ENCODE measurements around the gene ERAP2. TPM values are rescaled to one million over a fixed set of nuclear protein-coding genes. Genes with fewer than 3 reads are reported as not detected.

Gene ERAP2
- 5.6 and 43.2 TPM in 2 replicates for total RNA-seq

GRCh38 chr5:96876292-96876850 is at the start of gene ERAP2:
Gene ERAP2 (plus strand): TSS chr5:96876500. CDS start chr5:96879686, 3,186 bp downstream.

DNA sequence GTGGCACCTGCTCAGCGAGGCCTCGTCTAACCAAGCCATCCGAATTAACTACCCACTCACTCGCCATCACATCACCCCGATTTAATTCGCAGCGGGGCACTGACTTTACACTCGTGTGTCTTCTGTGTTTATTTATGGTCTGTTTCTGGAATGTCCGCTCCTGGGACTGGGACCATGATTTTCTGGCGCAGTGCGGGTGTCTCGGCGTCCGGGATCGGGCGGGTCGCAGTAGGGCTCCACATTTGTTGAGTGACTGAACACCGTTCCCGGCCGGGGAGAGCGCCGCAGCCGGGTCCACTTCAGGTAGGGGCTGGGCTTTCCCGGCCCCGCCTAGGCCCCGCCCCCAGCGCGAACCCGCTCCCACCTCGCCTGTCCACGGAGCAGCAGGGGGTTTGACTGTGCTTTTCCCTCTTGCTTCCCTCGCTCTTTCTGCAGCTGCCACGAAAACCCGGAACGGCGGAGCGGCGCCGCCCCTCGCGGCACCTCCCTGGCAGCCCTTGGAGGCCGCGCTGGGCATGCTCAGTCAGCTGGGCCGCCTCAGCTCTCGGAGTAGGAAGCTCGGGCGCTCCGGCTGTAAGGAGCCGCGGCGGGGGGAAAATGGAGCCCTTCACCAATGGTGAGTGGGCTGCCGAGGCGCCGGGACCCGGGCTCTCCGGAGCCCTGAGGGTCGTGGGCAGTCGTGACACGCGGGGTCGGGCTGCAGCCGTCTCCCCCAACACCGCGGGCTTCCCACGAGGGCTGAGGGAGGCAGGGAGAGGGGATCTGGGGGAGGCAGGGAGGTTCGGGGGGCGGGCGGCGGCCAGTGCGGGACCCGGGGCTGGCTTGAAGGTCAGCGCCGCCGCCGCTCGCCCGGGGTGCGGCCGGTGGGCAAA is 59.5 kb downstream of the ERAP2 start, which contains the start of gene LNPEP:
LNPEP (plus strand) TSS at position 522 of the 872 bp plus-strand sequence; CDS start at position 598, 76 bp downstream.

Other genes starting within 250 kb of the ERAP2 start
- gene CAST, start 214.1 kb upstream of the ERAP2 start, total RNA-seq: 95.6 and 188 TPM in 2 replicates
- gene ERAP1, start 68.6 kb upstream of the ERAP2 start, total RNA-seq: 66.3 and 84.3 TPM in 2 replicates
- gene LNPEP, start 59.6 kb downstream of the ERAP2 start, total RNA-seq: 37.6 and 46.6 TPM in 2 replicates

All from dermis lymphatic vessel endothelial cell (primary cell).